ENCODE data around the gene PKP1.

The PKP1 gene

GRCh38 chr1:201282216-201282615, 1.1 kb upstream of the PKP1 start:
- H3K4me3 ChIP-seq (ENCODE audit: low read depth in 1 of 2, low read length in 2 of 2), result no peak overlapping the region
- no peak overlapping the region for H3K9ac ChIP-seq (ENCODE audit: low read depth, low read length)
- DNase-seq (no peak), ATAC-seq (ENCODE audit: insufficient read depth, low read depth) (no peak)
- H3K4me1 ChIP-seq (ENCODE audit: insufficient read depth, low read length), result no peaks in the 10 kb centered on the region
- no peaks in the 10 kb centered on the region for H4K20me1 ChIP-seq (ENCODE audit: insufficient read depth, low read length)
- H2AFZ ChIP-seq (ENCODE audit: low read depth, low read length), result no peak overlapping the region
- H3K4me2 ChIP-seq (ENCODE audit: insufficient read depth, low read length), result no peak overlapping the region
- TF ChIP-seq CTCF (IDR thresholded peaks at IDR 0.05; ENCODE audit: borderline replicate concordance, extremely low read depth, low read length, poor library complexity, severe bottlenecking) (no peak), EZH2 (IDR thresholded peaks at IDR 0.05; ENCODE audit: borderline replicate concordance, low read depth, low read length, severe bottlenecking) (no peak)
- H3K36me3 ChIP-seq (ENCODE audit: insufficient read depth, low read length), result no peaks in the 10 kb centered on the region
- H3K27ac ChIP-seq (ENCODE audit: low read length), result no peak overlapping the region
- no peaks in the 10 kb centered on the region for H3K27me3 ChIP-seq (ENCODE audit: insufficient read depth, low read length, poor library complexity)
- H3K79me2 ChIP-seq (ENCODE audit: insufficient read depth, low read length), result no peaks in the 10 kb centered on the region
- H3K9me3 ChIP-seq (ENCODE audit: insufficient read depth, low read length, severe bottlenecking), result no peaks in the 10 kb centered on the region

- no peak for DNase-seq
- no peak overlapping the region for H3K9ac ChIP-seq (ENCODE audit: low read depth, low read length)
- H3K4me2 ChIP-seq (ENCODE audit: insufficient read depth, low read length), result no peak overlapping the region
- no peaks in the 10 kb centered on the region for H4K20me1 ChIP-seq (ENCODE audit: insufficient read depth, low read length)
- H3K4me1 ChIP-seq (ENCODE audit: insufficient read depth, low read length), result no peaks in the 10 kb centered on the region
- no peaks in the 10 kb centered on the region for H3K27me3 ChIP-seq (ENCODE audit: insufficient read depth, low read length, poor library complexity)
- H3K79me2 ChIP-seq (ENCODE audit: insufficient read depth, low read length), result no peaks in the 10 kb centered on the region
- no peak for ATAC-seq (ENCODE audit: insufficient read depth, low read depth)
- TF ChIP-seq CTCF (IDR thresholded peaks at IDR 0.05; ENCODE audit: borderline replicate concordance, extremely low read depth, low read length, poor library complexity, severe bottlenecking) (no peak), EZH2 (IDR thresholded peaks at IDR 0.05; ENCODE audit: borderline replicate concordance, low read depth, low read length, severe bottlenecking) (no peak)
- no peaks in the 10 kb centered on the region for H3K9me3 ChIP-seq (ENCODE audit: insufficient read depth, low read length, severe bottlenecking)
- H3K36me3 ChIP-seq (ENCODE audit: insufficient read depth, low read length), result no peaks in the 10 kb centered on the region
- H3K27ac ChIP-seq (ENCODE audit: low read length), result no peak overlapping the region
- no peak overlapping the region for H2AFZ ChIP-seq (ENCODE audit: low read depth, low read length)
- no peak overlapping the region for H3K4me3 ChIP-seq (ENCODE audit: low read depth in 1 of 2, low read length in 2 of 2)
These were observed 689 bp downstream of the PKP1 start for GRCh38 chr1:201283836-201284553.

GRCh38 chr1:201284636-201285035, 1.3 kb downstream of the PKP1 start:
- no peak overlapping the region for H3K4me2 ChIP-seq (ENCODE audit: insufficient read depth, low read length)
- H3K27me3 ChIP-seq (ENCODE audit: insufficient read depth, low read length, poor library complexity), result no peaks in the 10 kb centered on the region
- TF ChIP-seq EZH2 (IDR thresholded peaks at IDR 0.05; ENCODE audit: borderline replicate concordance, low read depth, low read length, severe bottlenecking) (no peak), CTCF (IDR thresholded peaks at IDR 0.05; ENCODE audit: borderline replicate concordance, extremely low read depth, low read length, poor library complexity, severe bottlenecking) (no peak)
- no peak overlapping the region for H3K4me3 ChIP-seq (ENCODE audit: low read depth in 1 of 2, low read length in 2 of 2)
- H4K20me1 ChIP-seq (ENCODE audit: insufficient read depth, low read length), result no peaks in the 10 kb centered on the region
- no peak overlapping the region for H2AFZ ChIP-seq (ENCODE audit: low read depth, low read length)
- H3K4me1 ChIP-seq (ENCODE audit: insufficient read depth, low read length), result no peaks in the 10 kb centered on the region
- no peak overlapping the region for H3K9ac ChIP-seq (ENCODE audit: low read depth, low read length)
- DNase-seq, result no peak
- no peak overlapping the region for H3K27ac ChIP-seq (ENCODE audit: low read length)
- no peaks in the 10 kb centered on the region for H3K79me2 ChIP-seq (ENCODE audit: insufficient read depth, low read length)
- no peak for ATAC-seq (ENCODE audit: insufficient read depth, low read depth)
- no peaks in the 10 kb centered on the region for H3K9me3 ChIP-seq (ENCODE audit: insufficient read depth, low read length, severe bottlenecking)
- no peaks in the 10 kb centered on the region for H3K36me3 ChIP-seq (ENCODE audit: insufficient read depth, low read length)

All from DND-41 (cell line).